Measurements from ENCODE around the gene FAM169A.
"Not testable (repeated sequence)": the region's sequence is repeated elsewhere in the genome, so short reads cannot be mapped to it uniquely, and the experiment has no call there.

The FAM169A gene

GRCh38 chr5:74866596-74867162, 492 bp upstream of the FAM169A start:
- no peak for DNase-seq

GRCh38 chr5:74865256-74865803, 857 bp downstream of the FAM169A start:
- no peak for DNase-seq

GRCh38 chr5:74864823-74865222, 1.4 kb downstream of the FAM169A start:
- no peak for DNase-seq

DNA sequence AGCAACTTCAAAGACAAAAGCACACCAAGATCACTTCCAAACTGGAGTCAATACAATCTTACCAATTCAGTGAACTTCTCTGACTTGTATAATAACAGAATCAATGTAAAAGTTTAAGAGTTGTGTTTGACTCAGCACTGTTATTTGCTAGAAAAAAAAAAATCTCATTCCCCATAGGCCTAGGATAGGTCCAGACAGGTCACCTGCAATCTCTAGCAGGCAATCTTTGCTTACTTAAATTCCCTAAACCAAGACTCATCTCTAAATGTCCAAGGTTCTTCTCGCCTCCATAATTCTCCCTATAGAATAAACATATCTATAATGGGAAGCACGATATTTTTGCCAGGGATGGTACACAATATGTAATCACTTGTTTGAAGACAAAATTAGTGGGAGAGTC, 2.5 kb downstream of the FAM169A start:
- DNase-seq: no peak

DNA sequence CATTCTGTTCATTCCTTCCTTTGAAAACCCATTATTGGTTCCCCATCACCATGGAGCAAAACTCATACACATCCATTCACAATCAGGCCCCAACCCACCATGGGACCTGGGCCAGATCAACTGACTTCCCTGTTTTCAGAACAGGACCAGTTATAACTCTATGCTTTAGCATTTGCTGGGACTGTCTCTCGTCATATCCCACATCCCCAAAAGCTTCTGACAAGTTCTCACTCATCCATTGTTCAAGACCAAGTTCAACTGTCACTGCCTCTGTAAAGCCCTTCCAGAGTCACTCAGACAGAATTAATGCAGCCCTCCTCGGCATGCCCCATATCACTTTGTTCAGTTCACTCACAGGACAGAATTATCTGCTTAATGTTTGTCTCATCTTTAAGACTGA, 4.0 kb downstream of the FAM169A start:
- DNase-seq: no peak

DNA sequence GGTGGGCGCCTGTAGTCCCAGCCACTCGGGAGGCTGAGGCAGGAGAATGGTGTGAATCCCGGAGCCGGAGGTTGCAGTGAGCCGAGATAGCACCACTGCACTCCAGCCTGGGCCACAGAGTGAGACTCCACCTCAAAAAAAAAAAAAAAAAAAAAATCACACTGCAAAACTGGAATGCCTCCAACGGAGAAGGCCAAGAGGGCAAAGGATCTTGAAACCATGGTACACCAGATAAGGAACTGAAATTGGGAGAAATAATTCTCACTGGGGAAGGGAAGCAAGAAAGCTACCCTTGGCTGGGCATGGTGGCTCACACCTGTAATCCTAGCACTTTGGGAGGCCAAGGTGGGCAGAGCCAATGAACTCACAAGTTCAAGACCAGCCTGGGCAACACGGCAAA, 9.2 kb downstream of the FAM169A start:
- not testable (repeated sequence) for DNase-seq

DNA sequence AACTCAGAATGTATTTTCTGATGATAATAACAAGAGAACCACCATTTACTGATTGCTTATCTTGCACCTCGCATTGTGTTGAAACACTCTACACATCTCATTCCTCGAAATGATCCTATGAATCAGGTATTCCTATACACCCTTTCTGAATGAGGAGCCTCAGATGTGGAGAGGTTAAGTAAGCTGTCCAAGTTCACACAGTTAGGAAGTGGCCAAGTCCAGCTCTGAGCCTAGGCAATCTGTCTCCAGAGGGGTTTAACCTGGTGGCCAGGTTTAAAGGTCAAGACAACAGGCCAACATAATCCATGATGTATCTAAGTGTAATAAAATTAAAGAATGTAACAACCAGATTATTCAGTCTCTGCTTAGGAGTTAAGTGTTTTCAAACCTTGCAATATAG, 12.9 kb downstream of the FAM169A start:
- DNase-seq: no peak

DNA sequence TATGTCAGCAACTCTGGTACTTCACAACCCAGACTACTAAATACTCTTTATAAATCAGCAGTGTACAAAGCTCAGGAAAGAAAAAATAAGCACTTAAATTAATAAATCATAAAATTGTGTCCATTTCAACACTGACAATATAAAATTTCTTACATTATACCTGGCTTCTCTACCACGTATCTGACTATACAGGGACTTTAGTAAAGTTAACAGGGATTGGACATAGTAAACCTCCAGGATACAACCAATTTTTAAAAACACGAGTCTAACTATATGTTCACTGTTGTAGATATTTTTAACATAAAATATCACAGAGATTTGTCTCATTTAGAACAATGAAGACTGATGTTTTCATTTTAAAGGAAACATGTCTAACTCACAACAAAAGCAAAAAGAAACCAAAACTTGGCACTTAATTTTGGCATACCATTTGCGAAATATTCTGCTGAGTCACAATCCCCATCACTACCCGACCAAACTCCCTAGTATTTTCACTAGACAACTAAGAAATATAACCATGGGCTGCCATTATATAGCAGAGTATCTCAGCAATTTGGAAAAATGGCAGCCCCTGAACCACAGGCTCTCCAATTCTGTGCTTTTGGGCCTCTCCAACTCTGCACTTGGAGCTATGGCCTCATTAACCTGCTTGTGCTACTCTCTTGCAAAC, 14.4 kb downstream of the FAM169A start:
- DNase-seq: no peak

DNA sequence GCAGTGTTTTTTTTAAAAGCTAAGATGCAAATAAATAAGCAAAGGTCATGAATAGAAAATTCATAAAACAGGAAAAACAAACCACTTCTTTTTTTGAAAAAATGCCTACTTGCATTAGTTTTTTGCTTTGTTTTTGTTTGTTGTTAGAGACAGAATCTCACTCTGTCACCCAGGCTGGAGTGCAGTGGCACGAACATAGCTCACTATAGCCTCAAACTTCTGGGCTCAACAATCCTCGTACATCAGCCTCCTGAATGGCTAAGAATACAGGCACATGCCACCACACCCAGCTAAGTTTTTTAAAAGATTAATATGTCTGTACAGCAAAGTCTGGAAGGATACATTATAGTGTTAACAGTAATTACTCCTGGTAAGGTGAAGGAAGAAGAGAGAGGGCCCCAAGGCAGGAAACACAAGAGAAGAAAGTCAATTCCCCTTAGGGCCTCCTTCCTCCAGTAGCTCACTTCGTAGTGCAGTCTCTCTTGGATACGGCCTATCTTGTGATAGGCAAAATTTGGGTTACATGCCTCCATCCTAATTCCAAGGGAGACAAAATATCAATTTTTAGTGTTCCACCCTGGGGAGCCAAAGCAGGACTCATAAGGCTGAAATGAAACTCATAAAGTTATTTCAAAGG, 15.3 kb downstream of the FAM169A start:
- no peak for DNase-seq

GRCh38 chr5:74850030-74850429, 16.2 kb downstream of the FAM169A start:
- DNase-seq: no peak

- DNase-seq: no peak
Measured at GRCh38 chr5:74848553-74849025, 17.6 kb downstream of the FAM169A start.

DNA sequence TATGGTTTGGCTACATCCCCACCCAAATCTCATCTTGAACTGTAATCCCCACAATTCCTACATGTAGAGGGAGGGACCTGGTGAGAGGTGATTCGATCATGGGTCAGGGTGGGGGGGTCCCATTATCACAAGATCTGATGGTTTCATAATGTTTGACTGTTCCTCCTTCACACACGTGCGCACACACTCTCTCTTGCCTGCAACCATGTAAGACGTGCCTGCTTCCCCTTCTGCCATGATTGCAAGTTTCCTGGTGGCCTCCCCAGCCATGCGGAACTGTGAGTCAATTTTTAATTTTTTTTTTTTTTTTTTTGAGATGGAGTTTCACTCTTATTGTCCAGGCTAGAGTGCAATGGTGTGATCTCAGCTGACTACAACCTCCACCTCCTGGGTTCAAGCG, 27.0 kb downstream of the FAM169A start:
- DNase-seq: no peak

- no peak for DNase-seq
Measured at GRCh38 chr5:74838262-74838661, 27.9 kb downstream of the FAM169A start.

DNA sequence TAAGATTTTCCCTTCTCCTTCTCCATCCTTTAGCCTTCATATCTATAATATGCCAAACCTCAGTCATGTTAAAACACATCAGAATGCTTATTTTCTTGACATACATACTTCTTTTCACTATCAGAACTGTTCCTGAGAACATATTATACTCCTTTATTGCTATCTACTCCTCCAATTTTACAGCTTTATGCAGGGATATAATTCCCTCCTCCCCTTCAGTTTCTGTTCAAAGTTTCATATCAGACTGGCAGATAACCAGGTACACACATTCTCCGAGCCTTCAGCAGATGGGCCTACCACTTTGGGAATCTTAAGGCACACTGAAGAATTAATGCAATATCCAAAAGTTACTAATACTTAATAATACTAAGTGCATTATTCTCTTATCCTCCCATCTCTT, 29.1 kb downstream of the FAM169A start:
- no peak for DNase-seq

GRCh38 chr5:74833537-74834266, 32.5 kb downstream of the FAM169A start:
- DNase-seq: no peak

DNA sequence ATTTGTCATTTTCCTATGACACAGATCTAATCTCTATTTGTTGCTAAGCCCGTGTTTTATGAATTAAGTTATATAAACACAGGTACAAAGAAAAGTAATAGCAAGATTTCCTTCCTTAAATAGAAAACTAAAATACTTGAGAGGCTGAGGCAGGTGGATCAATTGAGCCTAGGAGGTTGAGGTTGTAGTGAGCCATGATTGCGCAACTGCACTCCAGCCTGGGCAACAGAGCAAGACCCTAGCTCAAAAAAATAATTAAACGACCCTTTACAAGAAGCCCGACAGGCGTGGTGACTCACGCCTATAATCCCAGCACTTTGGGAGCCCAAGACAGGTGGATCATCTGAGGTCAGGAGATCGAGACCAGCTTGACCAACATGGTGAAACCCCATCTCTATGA, 36.8 kb downstream of the FAM169A start:
- no peak for DNase-seq

GRCh38 chr5:74822288-74822687, 43.9 kb downstream of the FAM169A start:
- DNase-seq: no peak

DNA sequence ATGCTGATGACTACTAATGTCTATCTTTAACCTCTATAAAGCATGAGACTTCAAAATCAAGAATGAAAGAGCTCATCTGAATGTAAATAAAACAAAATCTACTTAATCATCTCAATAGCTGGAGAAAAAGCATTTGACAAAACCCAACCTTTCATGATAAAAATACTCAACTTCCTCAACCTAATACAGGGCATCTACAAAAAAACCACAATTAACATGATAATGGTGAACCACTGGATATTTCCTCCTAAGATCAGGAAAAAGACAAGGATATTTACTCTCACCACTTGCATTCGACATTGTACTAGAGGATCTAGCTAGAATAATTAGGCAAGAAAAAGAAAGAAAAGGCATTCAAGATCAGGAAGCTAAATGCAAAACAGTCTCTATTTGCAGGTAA, 49.3 kb downstream of the FAM169A start:
- DNase-seq: no peak

DNA sequence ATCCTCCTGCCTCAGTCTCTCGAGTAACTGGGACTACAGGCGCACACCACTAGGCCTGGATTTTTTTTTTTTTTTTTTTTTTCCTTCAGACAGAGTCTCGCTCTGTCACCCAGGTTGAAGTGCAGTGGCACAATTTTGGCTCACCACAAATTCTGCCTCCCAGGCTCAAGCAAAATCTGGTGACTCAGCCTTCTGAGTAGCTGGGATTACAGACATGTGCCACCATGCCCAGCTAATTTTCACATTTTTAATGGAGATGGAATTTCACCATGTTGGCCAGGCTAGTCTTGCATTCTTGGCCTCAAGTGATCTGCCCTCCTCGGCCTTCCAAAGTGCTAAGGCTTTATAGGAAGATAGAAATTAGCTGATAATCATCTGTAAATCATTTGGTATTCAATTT, 55.3 kb downstream of the FAM169A start:
- no peak for DNase-seq

- no peak for DNase-seq
Measured at GRCh38 chr5:74801941-74802340, 64.2 kb downstream of the FAM169A start.

GRCh38 chr5:74801197-74801596, 65.0 kb downstream of the FAM169A start:
- DNase-seq: no peak

GRCh38 chr5:74798977-74799911, 66.9 kb downstream of the FAM169A start:
- no peak for DNase-seq

All from Kasumi-1 (cell line).